Tibial nerve (tissue), 4 donors: ENCODE data around the gene TAS2R46.
"Not testable (repeated sequence)": the region's sequence is repeated elsewhere in the genome, so short reads cannot be mapped to it uniquely, and the experiment has no call there.

Experiments used
- CTCF ChIP-seq, 5 experiments: fragments of 200-600 bp in 3 of 5; fragments of 450-650 bp in 2 of 5; sonication (generic) in 3 of 5; IDR thresholded peaks; one replicate each; pipeline ENCODE4 v1.5.1; 2016 to 2019; ENCODE audit warnings: antibody characterized with exemption in 5 of 5, mild to moderate bottlenecking in 3 of 5, moderate library complexity in 2 of 5
- EP300 ChIP-seq, 2 donors: sonication (generic); formaldehyde crosslinking; IDR thresholded peaks; one replicate each; pipeline ENCODE4 v1.6.1; 2017; ENCODE audit warnings: antibody characterized with exemption in 2 of 2, mild to moderate bottlenecking in 1 of 2

DNA sequence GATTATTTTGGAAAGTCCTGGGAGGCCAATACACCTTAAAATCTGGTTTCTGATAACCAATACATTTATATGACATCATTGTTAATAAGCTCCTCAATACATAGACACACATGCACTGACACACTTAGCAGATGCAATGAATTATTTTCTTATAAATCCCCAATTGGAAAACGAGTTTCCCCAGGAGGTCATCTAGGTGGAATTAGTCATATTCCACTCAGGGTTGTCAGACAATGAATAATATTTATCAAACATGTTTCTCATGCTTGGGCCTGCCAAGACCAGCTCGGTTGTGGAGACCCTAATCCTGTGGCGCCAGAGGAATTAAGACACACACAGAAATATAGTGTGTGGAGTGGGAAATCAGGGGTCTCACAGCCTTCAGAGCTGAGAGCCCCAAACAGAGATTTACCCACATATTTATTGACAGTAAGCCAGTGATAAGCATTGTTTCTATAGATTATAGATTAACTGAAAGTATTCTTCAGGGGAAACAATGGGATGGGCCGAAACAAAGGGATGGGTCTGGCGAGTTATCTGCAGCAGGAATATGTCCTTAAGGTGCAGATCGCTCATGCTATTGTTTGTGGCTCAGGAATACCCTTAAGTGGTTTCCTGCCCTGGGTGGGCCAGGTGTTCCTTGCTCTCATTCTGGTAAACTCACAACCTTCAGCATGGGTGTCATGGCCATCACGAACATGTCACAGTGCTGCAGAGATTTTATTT lies 12.1 kb downstream of the TAS2R46 start:
- not testable (repeated sequence) for TF ChIP-seq EP300, CTCF (IDR thresholded peaks at IDR 0.05)
